RWPE2 (cell line): ENCODE data around the gene TMEM178A.
"Not testable (repeated sequence)": the region's sequence is repeated elsewhere in the genome, so short reads cannot be mapped to it uniquely, and the experiment has no call there.

ENCODE experiments used
- ATAC-seq: fragments of 200-7000 bp; cut with Tn5 transposase; 3 replicates; pipeline ENCODE4 v1.9.1; 2021; ENCODE audit warnings: low read depth
- DNase-seq: peaks from one replicate; pipeline ENCODE4 v3.0.0-alpha.2; 2020; ENCODE audit warnings: low spot score
- H3K27ac ChIP-seq: fragments of 450-650 bp; 2 replicates; pipeline ENCODE4 v1.5.1; 2017; ENCODE audit warnings: mild to moderate bottlenecking; ENCODE audit not compliant: poor library complexity, severe bottlenecking
- H3K27me3 ChIP-seq: fragments of 250-450 bp; sonication (Bioruptor Pico); 2 replicates; pipeline ENCODE4 v1.5.1; 2021; ENCODE audit warnings: mild to moderate bottlenecking, moderate library complexity; ENCODE audit not compliant: insufficient read depth, poor library complexity, severe bottlenecking
- H3K36me3 ChIP-seq: fragments of 250-450 bp; sonication (Bioruptor Pico); 2 replicates; pipeline ENCODE4 v1.5.1; 2020; ENCODE audit warnings: low read depth, mild to moderate bottlenecking, moderate library complexity
- H3K4me1 ChIP-seq: fragments of 250-450 bp; sonication (Bioruptor Pico); 2 replicates; pipeline ENCODE4 v1.5.1; 2021; ENCODE audit warnings: mild to moderate bottlenecking, moderate library complexity; ENCODE audit not compliant: insufficient read depth, poor library complexity, severe bottlenecking
- H3K4me3 ChIP-seq: fragments of 250-450 bp; sonication (Bioruptor Pico); 2 replicates; pipeline ENCODE4 v1.5.1; 2021; ENCODE audit warnings: mild to moderate bottlenecking, moderate library complexity; ENCODE audit not compliant: severe bottlenecking
- H3K9me3 ChIP-seq: fragments of 250-450 bp; sonication (Bioruptor Pico); 2 replicates; pipeline ENCODE4 v1.5.1; 2021; ENCODE audit warnings: mild to moderate bottlenecking, moderate library complexity; ENCODE audit not compliant: severe bottlenecking
- CTCF ChIP-seq: fragments of 450-650 bp; IDR thresholded peaks from one replicate; pipeline ENCODE4 v1.5.1; 2017; ENCODE audit warnings: mild to moderate bottlenecking, moderate library complexity; ENCODE audit not compliant: poor library complexity, severe bottlenecking

The TMEM178A gene

GRCh38 chr2:39622860-39623259 lies 42.9 kb upstream of the TMEM178A start:
- H3K4me1 ChIP-seq, result peaks cover 6% of the 10 kb centered on the region
- DNase-seq (no peak), ATAC-seq (no peak)
- no peak overlapping the region for H3K4me3 ChIP-seq
- H3K27me3 ChIP-seq, result no peaks in the 10 kb centered on the region
- no peak overlapping the region for H3K27ac ChIP-seq
- H3K36me3 ChIP-seq, result no peaks in the 10 kb centered on the region
- no peaks in the 10 kb centered on the region for H3K9me3 ChIP-seq
- TF ChIP-seq CTCF, result no peak

- Histone ChIP-seq H3K27ac (no peak overlapping the region), H3K36me3 (no peaks in the 10 kb centered on the region), H3K4me3 (no peak overlapping the region), H3K4me1 (peaks cover 6% of the 10 kb centered on the region), H3K27me3 (no peaks in the 10 kb centered on the region), H3K9me3 (no peaks in the 10 kb centered on the region)
- no peak for DNase-seq
- ATAC-seq, result no peak
- no peak for TF ChIP-seq CTCF
These were observed 41.8 kb upstream of the TMEM178A start for GRCh38 chr2:39623917-39624316.

- TF ChIP-seq CTCF, result no peak
- DNase-seq, result no peak
These were observed 40.4 kb upstream of the TMEM178A start for GRCh38 chr2:39625193-39625926.

GRCh38 chr2:39625927-39626270 lies 39.8 kb upstream of the TMEM178A start:
- no peaks in the 10 kb centered on the region for H3K36me3 ChIP-seq
- DNase-seq (no peak), ATAC-seq (no peak)
- no peak overlapping the region for H3K27ac ChIP-seq
- H3K27me3 ChIP-seq, result no peaks in the 10 kb centered on the region
- no peaks in the 10 kb centered on the region for H3K9me3 ChIP-seq
- TF ChIP-seq CTCF, result no peak
- no peaks in the 10 kb centered on the region for H3K4me1 ChIP-seq
- H3K4me3 ChIP-seq, result no peak overlapping the region

More at GRCh38 chr2:39625193-39625926, 40.4 kb upstream of the TMEM178A start:
- no peaks in the 10 kb centered on the region for H3K9me3 ChIP-seq
- no peak overlapping the region for H3K4me3 ChIP-seq
- no peaks in the 10 kb centered on the region for H3K36me3 ChIP-seq
- no peaks in the 10 kb centered on the region for H3K4me1 ChIP-seq
- no peaks in the 10 kb centered on the region for H3K27me3 ChIP-seq
- no peak for ATAC-seq
- no peak overlapping the region for H3K27ac ChIP-seq

- H3K36me3 ChIP-seq, DNase-seq, H3K4me3 ChIP-seq, ATAC-seq, H3K27me3 ChIP-seq, H3K9me3 ChIP-seq, H3K4me1 ChIP-seq, H3K27ac ChIP-seq: not testable (repeated sequence)
These were observed 37.4 kb upstream of the TMEM178A start for GRCh38 chr2:39628346-39628745.
